Neural cell (in vitro differentiated cells): Measurements from ENCODE around the gene TMEM131L. TPM values are rescaled to one million over a fixed set of nuclear protein-coding genes. Genes with fewer than 3 reads are reported as not detected.

Experiments used
- H2AFZ ChIP-seq: fragments of 200-600, 300-800 bp; sonication (generic), shearing (Covaris generic); 2 replicates; pipeline ENCODE4 v1.6.0; 2014; ENCODE audit warnings: low read depth, mild to moderate bottlenecking, antibody characterized with exemption, low read length, moderate library complexity
- H3F3A ChIP-seq: fragments of 200-600 bp; shearing (Covaris generic); 2 replicates; pipeline ENCODE4 v1.6.1; 2016; ENCODE audit warnings: mild to moderate bottlenecking, moderate library complexity, mixed read lengths, antibody characterized with exemption, low read length; ENCODE audit not compliant: insufficient read depth, poor library complexity, severe bottlenecking
- H3K27ac ChIP-seq: fragments of 200-600, 300-800 bp; sonication (generic), shearing (Covaris generic); 2 replicates; pipeline ENCODE4 v1.5.1; 2014; ENCODE audit warnings: mild to moderate bottlenecking, low read length, moderate library complexity
- H3K27me3 ChIP-seq: fragments of 300-800, 200-600 bp; sonication (generic), shearing (Covaris generic); 2 replicates; pipeline ENCODE4 v1.6.0; 2014; ENCODE audit warnings: mild to moderate bottlenecking, low read depth, low read length, moderate library complexity; ENCODE audit not compliant: insufficient read depth
- H3K36me3 ChIP-seq: fragments of 300-800, 200-600 bp; sonication (generic), shearing (Covaris generic); 2 replicates; pipeline ENCODE4 v1.5.1; 2014; ENCODE audit warnings: mild to moderate bottlenecking, antibody characterized with exemption, low read length, moderate library complexity; ENCODE audit not compliant: insufficient read depth
- H3K4me2 ChIP-seq: fragments of 300-800, 200-600 bp; sonication (generic), shearing (Covaris generic); 2 replicates; pipeline ENCODE4 v1.6.0; 2014; ENCODE audit warnings: mild to moderate bottlenecking, low read length
- H3K4me3 ChIP-seq: fragments of 300-800, 200-600 bp; sonication (generic), shearing (Covaris generic); 2 replicates; pipeline ENCODE4 v1.5.1; 2014; ENCODE audit warnings: mild to moderate bottlenecking, low read length, moderate library complexity
- H3K79me2 ChIP-seq: fragments of 200-600 bp; shearing (Covaris generic); replicated peaks from 2 replicates; pipeline ENCODE4 v1.6.0; 2014; ENCODE audit warnings: mild to moderate bottlenecking, low read length, moderate library complexity; ENCODE audit not compliant: insufficient read depth
- H3K9ac ChIP-seq: fragments of 300-800, 200-600 bp; sonication (generic), shearing (Covaris generic); 2 replicates; pipeline ENCODE4 v1.6.1; 2016; ENCODE audit warnings: mild to moderate bottlenecking, low read length, mixed read lengths
- H3K9me2 ChIP-seq: fragments of 200-600 bp; shearing (Covaris generic); 2 replicates; pipeline ENCODE4 v1.6.1; 2016; ENCODE audit warnings: mild to moderate bottlenecking, low read length, mixed read lengths; ENCODE audit not compliant: insufficient read depth
- H3K9me3 ChIP-seq: fragments of 200-600, 300-800 bp; sonication (generic), shearing (Covaris generic); 2 replicates; pipeline ENCODE4 v1.6.1; 2016; ENCODE audit warnings: mild to moderate bottlenecking, mixed run types, low read length, moderate library complexity, mixed read lengths
- H4K20me1 ChIP-seq: fragments of 200-600 bp; shearing (Covaris generic); 2 replicates; pipeline ENCODE4 v1.6.1; 2016; ENCODE audit warnings: mild to moderate bottlenecking, mixed run types; ENCODE audit not compliant: insufficient read depth
- EP300 ChIP-seq: fragments of 450-650 bp; conservative IDR thresholded peaks from 2 replicates; pipeline ENCODE4 v1.6.1; 2014; ENCODE audit warnings: antibody characterized with exemption, mild to moderate bottlenecking, moderate library complexity; ENCODE audit not compliant: poor library complexity, severe bottlenecking
- EZH2 ChIP-seq: fragments of 200-600, 300-800 bp; shearing (Covaris generic), sonication (generic); IDR thresholded peaks from 2 replicates; pipeline ENCODE4 v1.6.1; 2014; ENCODE audit warnings: antibody characterized with exemption, low read length, borderline replicate concordance, mild to moderate bottlenecking; ENCODE audit not compliant: insufficient read depth, poor library complexity, severe bottlenecking
- MXI1 ChIP-seq: fragments of 450-650 bp; conservative IDR thresholded peaks from 2 replicates; pipeline ENCODE4 v1.6.1; 2014; ENCODE audit warnings: antibody characterized with exemption, mild to moderate bottlenecking; ENCODE audit not compliant: poor library complexity, severe bottlenecking
- POLR2AphosphoS5 ChIP-seq: IDR thresholded peaks from 2 replicates; pipeline ENCODE4 v1.6.1; 2012
- RAD21 ChIP-seq: fragments of 450-650 bp; conservative IDR thresholded peaks from 2 replicates; pipeline ENCODE4 v1.6.1; 2014; ENCODE audit warnings: antibody characterized with exemption, mild to moderate bottlenecking, moderate library complexity
- SMC3 ChIP-seq: fragments of 450-650 bp; conservative IDR thresholded peaks from 2 replicates; pipeline ENCODE4 v1.6.1; 2014; ENCODE audit warnings: antibody characterized with exemption, mild to moderate bottlenecking, moderate library complexity; ENCODE audit not compliant: poor library complexity
- TAF1 ChIP-seq: IDR thresholded peaks from 2 replicates; pipeline ENCODE4 v1.6.1; 2012; ENCODE audit warnings: low read depth
- polyA plus RNA-seq: library from polyadenylated mRNA; depleted of rRNA; stranded (reverse); fragments of >200 nt; gene quantifications from 2 replicates; pipeline ENCODE4 v1.2.3, GENCODE V29; 2014
- TF ChIP-seq, protein P1 (sequence below): IDR thresholded peaks from 2 replicates; pipeline ENCODE4 v1.6.1; 2012; ENCODE audit warnings: borderline replicate concordance
- TF ChIP-seq, protein P2 (sequence below): fragments of 450-650 bp; IDR thresholded peaks from 2 replicates; pipeline ENCODE4 v1.5.1; 2014; ENCODE audit warnings: antibody characterized with exemption, mild to moderate bottlenecking, moderate library complexity; ENCODE audit not compliant: poor library complexity, severe bottlenecking

TMEM131L gene
- polyA plus RNA-seq, 1 donor from 2014 or later = 11.1 TPM

DNA sequence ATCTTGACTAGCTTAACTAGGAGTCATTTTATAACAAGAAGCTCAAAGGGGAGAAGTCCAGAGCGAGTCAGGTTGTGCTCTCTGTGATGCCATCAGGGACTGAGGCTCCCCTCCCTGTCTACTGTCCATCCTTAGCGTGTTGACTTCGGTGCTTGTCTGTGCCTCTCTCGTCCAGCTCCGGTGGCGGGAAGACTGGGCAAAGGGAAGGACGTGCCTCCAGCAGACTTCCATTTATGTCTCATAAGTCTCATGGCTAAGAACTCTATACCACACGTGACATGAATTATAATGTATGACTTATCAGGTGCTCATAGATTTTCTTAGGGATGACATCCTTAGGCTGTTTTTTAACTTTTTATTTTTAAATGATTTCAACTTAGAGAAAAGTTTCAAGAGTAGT lies 125.3 kb downstream of the TMEM131L start:
- H3F3A ChIP-seq = no peaks in the 10 kb centered on the region
- H3K79me2 ChIP-seq = no peaks in the 10 kb centered on the region
- no peak overlapping the region for H3K4me2 ChIP-seq
- H2AFZ ChIP-seq = no peak overlapping the region
- peaks cover 7% of the 10 kb centered on the region for H3K36me3 ChIP-seq
- H3K9ac ChIP-seq = no peak overlapping the region
- no peaks in the 10 kb centered on the region for H3K9me2 ChIP-seq
- H4K20me1 ChIP-seq = no peaks in the 10 kb centered on the region
- no peaks in the 10 kb centered on the region for H3K27me3 ChIP-seq
- no peaks in the 10 kb centered on the region for H3K9me3 ChIP-seq
- TF ChIP-seq, protein P1, sequence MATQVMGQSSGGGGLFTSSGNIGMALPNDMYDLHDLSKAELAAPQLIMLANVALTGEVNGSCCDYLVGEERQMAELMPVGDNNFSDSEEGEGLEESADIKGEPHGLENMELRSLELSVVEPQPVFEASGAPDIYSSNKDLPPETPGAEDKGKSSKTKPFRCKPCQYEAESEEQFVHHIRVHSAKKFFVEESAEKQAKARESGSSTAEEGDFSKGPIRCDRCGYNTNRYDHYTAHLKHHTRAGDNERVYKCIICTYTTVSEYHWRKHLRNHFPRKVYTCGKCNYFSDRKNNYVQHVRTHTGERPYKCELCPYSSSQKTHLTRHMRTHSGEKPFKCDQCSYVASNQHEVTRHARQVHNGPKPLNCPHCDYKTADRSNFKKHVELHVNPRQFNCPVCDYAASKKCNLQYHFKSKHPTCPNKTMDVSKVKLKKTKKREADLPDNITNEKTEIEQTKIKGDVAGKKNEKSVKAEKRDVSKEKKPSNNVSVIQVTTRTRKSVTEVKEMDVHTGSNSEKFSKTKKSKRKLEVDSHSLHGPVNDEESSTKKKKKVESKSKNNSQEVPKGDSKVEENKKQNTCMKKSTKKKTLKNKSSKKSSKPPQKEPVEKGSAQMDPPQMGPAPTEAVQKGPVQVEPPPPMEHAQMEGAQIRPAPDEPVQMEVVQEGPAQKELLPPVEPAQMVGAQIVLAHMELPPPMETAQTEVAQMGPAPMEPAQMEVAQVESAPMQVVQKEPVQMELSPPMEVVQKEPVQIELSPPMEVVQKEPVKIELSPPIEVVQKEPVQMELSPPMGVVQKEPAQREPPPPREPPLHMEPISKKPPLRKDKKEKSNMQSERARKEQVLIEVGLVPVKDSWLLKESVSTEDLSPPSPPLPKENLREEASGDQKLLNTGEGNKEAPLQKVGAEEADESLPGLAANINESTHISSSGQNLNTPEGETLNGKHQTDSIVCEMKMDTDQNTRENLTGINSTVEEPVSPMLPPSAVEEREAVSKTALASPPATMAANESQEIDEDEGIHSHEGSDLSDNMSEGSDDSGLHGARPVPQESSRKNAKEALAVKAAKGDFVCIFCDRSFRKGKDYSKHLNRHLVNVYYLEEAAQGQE = no peak
- H3K4me3 ChIP-seq = no peak overlapping the region
- H3K27ac ChIP-seq = no peak overlapping the region

DNA sequence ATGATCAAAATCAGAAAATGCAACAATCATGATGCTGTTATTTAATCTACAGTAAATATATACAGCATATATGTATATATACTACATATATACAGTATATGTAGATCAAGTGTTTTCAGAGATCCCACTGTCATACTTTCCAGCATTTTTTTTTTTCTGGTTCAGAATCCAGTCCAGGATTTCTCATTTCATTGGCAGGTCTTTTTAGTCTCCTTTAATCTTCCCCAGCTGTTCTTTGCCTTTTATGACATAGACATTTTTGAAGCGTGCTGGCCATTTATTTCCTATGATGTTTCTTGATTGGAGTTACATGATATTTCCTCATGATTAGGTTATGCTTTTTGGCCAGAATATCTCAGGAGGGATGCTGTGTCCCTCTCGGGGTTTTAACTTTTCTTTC lies 125.9 kb downstream of the TMEM131L start:
- TF ChIP-seq, protein P2, sequence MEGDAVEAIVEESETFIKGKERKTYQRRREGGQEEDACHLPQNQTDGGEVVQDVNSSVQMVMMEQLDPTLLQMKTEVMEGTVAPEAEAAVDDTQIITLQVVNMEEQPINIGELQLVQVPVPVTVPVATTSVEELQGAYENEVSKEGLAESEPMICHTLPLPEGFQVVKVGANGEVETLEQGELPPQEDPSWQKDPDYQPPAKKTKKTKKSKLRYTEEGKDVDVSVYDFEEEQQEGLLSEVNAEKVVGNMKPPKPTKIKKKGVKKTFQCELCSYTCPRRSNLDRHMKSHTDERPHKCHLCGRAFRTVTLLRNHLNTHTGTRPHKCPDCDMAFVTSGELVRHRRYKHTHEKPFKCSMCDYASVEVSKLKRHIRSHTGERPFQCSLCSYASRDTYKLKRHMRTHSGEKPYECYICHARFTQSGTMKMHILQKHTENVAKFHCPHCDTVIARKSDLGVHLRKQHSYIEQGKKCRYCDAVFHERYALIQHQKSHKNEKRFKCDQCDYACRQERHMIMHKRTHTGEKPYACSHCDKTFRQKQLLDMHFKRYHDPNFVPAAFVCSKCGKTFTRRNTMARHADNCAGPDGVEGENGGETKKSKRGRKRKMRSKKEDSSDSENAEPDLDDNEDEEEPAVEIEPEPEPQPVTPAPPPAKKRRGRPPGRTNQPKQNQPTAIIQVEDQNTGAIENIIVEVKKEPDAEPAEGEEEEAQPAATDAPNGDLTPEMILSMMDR = no peak
- TF ChIP-seq RAD21 (no peak), TAF1 (no peak), POLR2AphosphoS5 (no peak), EP300 (no peak), MXI1 (no peak), EZH2 (no peak), SMC3 (no peak)
- TF ChIP-seq, protein P1 = no peak
- Histone ChIP-seq H3F3A (no peaks in the 10 kb centered on the region), H3K79me2 (no peaks in the 10 kb centered on the region), H3K27ac (no peak overlapping the region), H3K9me2 (no peaks in the 10 kb centered on the region), H4K20me1 (no peaks in the 10 kb centered on the region), H2AFZ (no peak overlapping the region), H3K36me3 (peaks cover 9% of the 10 kb centered on the region), H3K9me3 (no peaks in the 10 kb centered on the region), H3K9ac (no peak overlapping the region), H3K4me2 (no peak overlapping the region), H3K4me3 (no peak overlapping the region), H3K27me3 (no peaks in the 10 kb centered on the region)
